NCI-H146 (cell line): ENCODE data around the gene SNX14.

ENCODE experiments used
- DNase-seq: peaks from one replicate; lab custom pipeline; 2025; lab: John Stamatoyannopoulos, UW

SNX14 gene

GRCh38 chr6:85496856-85497255, 96.8 kb downstream of the SNX14 start:
- no peak for DNase-seq

GRCh38 chr6:85496009-85496579, 97.6 kb downstream of the SNX14 start:
- DNase-seq = no peak

GRCh38 chr6:85494547-85495536, 98.8 kb downstream of the SNX14 start:
- no peak for DNase-seq

- no peak for DNase-seq
Observed at GRCh38 chr6:85493389-85493788, 100.3 kb downstream of the SNX14 start.

- DNase-seq = no peak
Observed at GRCh38 chr6:85490516-85491248, 103.0 kb downstream of the SNX14 start.

- no peak for DNase-seq
Observed at GRCh38 chr6:85484948-85485347, 108.7 kb downstream of the SNX14 start.

DNA sequence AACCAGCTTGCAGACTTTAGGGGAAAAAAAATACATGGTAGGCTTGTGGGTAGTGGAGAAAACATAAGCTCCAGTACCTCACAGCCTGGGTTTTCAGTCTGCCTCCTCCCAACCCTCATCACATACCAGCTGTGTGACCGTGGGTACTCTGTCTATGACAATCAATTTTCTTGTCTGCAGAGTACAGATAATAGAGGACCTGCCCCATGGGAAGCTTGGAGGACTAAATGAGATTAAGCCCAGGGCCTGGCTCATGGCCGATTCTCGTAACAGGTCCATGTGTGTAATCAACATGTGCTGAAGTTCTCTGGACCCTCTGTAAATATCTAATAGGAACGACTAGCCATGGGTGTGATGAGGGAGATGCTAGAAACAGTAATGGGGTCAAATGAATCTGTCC, 109.8 kb downstream of the SNX14 start:
- DNase-seq = no peak

GRCh38 chr6:85482905-85483700, 110.6 kb downstream of the SNX14 start:
- DNase-seq = peak; percentile 41

GRCh38 chr6:85482206-85482904, 111.3 kb downstream of the SNX14 start:
- DNase-seq = no peak

DNA sequence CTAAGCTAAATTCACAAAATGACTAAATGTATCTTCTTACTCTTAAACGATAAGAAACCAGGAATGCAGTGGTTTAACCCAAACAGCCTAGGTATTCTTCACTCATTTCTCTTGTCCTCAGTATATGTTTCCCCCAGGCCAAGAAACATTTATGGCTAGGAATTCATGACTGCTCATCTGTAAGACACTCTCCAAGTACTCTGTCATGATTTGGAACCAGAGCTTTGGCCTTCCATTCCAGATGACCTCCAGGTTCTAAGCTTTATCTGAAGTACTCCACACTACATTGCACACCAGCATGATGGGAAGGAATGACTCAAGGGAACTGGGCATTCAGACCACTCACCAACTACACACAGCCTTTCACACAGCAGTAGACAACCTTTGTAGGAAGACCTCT, 114.5 kb downstream of the SNX14 start:
- no peak for DNase-seq

GRCh38 chr6:85476532-85476931, 117.1 kb downstream of the SNX14 start:
- no peak for DNase-seq

DNA sequence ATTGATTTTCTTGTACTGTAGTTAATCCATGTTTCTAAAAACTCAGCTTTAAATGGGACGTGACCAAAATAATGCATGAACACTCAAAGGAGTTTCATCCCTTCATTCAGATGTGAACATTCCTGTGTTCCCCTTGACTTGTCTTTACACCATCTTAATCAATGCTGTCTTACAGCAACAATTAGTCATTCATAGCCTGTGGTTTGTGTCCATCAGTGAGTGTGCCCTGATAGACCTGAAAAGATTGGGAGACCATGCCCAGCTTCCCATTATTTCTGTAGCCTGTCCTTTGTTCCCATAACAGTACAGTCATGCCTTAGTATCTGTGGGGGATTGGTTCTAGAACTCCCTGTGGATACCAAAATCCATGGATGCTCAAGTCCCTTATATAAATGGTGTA, 119.9 kb downstream of the SNX14 start:
- DNase-seq = no peak

DNA sequence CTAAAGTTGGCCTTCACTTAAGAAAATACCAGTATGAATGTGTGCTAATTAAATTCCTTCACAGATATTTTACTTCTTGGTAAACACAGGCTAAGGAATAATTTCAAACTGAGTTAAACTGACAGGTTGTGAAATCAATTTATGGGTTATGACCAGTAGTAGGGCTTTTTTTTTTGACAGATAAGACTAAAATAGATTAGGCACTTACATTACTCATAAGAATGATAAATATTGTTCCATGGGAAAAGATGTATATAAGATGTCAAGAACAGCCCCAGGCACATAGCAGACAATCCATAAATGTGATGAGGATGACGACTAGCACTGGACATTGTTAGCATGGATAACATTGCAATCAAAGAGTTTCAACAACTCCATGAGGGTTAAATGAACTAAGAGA, 120.9 kb downstream of the SNX14 start:
- DNase-seq = no peak

GRCh38 chr6:85470023-85470410, 123.6 kb downstream of the SNX14 start:
- DNase-seq = peak; percentile 6

GRCh38 chr6:85469276-85470022, 124.2 kb downstream of the SNX14 start:
- DNase-seq = no peak

- no peak for DNase-seq
Observed at GRCh38 chr6:85468326-85468725, 125.3 kb downstream of the SNX14 start.

DNA sequence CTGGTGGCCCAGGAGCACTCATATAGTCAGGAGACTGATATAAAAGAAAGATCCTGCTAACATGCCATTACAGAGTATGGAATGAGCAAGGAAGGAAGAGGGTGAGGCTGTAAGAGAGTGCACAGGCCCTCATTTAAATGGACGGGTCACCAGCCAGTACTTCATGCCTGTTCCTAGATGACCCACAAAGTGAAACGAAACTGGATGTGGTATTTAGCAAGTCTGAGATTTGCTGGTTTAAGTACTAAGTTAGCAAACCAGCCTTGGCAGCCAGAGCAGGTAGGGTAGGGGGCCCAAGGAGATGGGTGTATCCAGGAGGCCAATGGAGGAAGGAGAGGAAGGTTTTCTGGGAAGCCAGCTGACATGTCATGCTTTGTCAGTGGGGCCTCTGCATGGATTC, 127.9 kb downstream of the SNX14 start:
- no peak for DNase-seq

DNA sequence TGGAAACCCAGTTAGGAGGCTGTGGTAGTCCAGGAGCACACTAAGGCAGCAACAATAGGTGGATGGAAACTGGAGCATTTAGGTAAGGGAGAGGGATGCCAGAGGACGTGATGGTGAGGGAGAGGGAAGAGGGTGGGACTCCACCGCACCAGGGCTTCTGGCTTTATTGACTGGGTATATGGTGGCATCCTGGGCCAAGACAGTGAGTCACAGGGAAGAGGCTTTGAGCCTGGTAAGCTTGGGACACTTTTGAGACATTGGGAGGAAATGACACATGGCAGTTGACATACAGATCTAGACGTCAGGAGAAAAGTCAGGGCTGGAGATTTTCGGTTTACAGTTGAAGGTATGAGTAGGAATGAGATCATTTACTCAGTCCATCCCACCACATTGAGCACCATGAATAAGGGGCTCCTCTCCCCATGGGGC, 128.9 kb downstream of the SNX14 start:
- no peak for DNase-seq

DNA sequence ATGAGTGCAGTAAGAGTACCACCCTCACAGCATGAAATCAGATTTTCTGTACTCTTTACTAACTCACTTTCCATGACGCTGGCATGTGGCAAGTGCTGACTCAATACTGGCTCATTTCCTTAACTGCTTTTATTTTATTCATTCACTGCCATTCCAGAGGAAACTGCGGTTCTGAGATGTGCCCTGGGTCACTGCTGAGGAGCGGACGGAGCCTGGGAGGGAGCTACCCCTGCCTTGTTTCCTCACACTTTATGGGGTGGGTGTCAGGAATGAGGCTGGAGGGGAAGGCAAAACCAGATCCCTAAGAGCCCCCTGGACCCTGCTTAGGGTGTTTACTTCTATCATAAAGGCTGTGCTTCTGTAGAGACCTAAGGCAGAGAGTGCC, 129.4 kb downstream of the SNX14 start:
- no peak for DNase-seq

- DNase-seq = no peak
Observed at GRCh38 chr6:85463621-85464259, 129.9 kb downstream of the SNX14 start.
